Endothelial cell of umbilical vein (primary cell): ENCODE results near the gene METTL26. TPM values are rescaled to one million over a fixed set of nuclear protein-coding genes. Genes with fewer than 3 reads are reported as not detected.

Experiments
- BruUV-seq: library from RNA; stranded (reverse); fragments of 400-500 nt; replicated peaks from 2 replicates; lab custom pipeline; 2021; lab: Mats Ljungman, UMichigan
- CTCF ChIA-PET: fragments of 300-600, 350-600 bp; sonication (Branson Sonifier 250); formaldehyde crosslinking; loops from one replicate; lab custom pipeline; 2021; ENCODE audit warnings: antibody characterized with exemption, inconsistent platforms; lab: Charles Lee
- POLR2A ChIA-PET: fragments of 300-600, 350-600 bp; sonication (Branson Sonifier 250); formaldehyde crosslinking; loops from one replicate; lab custom pipeline; 2021; ENCODE audit warnings: antibody characterized with exemption, inconsistent platforms; lab: Charles Lee
- DNase-seq: peaks from one replicate; pipeline ENCODE4 v3.0.0-alpha.2; 2011; ENCODE audit warnings: low read depth, low spot score
- FAIRE-seq: peaks from 2 replicates; lab custom pipeline; 2011; peaks lifted over from hg19 to GRCh38; lab: Jason Lieb, UNC
- H2AFZ ChIP-seq: 2 replicates; pipeline ENCODE4 v1.6.0; 2012; ENCODE audit warnings: low read depth, low read length, control low read depth, inconsistent platforms
- H3K27ac ChIP-seq: 2 replicates; pipeline ENCODE4 v1.5.1; 2011; ENCODE audit warnings: low read depth, mild to moderate bottlenecking, control low read depth, low read length, moderate library complexity; ENCODE audit not compliant: insufficient read depth
- H3K27me3 ChIP-seq, 2 experiments: 2 replicates each; pipeline versions ENCODE4 v1.6.0 to v1.6.1; 2011; ENCODE audit warnings: low read length in 2 of 2, mixed read lengths in 1 of 2; ENCODE audit not compliant: control insufficient read depth in 2 of 2, insufficient read depth in 2 of 2
- H3K36me3 ChIP-seq, 2 experiments: 2 replicates in 1 of 2; 3 replicates in 1 of 2; pipeline ENCODE4 v1.5.1; 2011; ENCODE audit warnings: low read length in 2 of 2, mild to moderate bottlenecking in 1 of 2, moderate library complexity in 1 of 2; ENCODE audit not compliant: control insufficient read depth in 2 of 2, insufficient read depth in 2 of 2; ENCODE audit errors: extremely low read depth in 1 of 2
- H3K4me1 ChIP-seq: 3 replicates; pipeline ENCODE4 v1.5.1; 2011; ENCODE audit warnings: mild to moderate bottlenecking, low read length; ENCODE audit not compliant: control insufficient read depth, insufficient read depth; ENCODE audit errors: extremely low read depth
- H3K4me2 ChIP-seq: 2 replicates; pipeline ENCODE4 v1.6.1; 2011; ENCODE audit warnings: low read length, control low read depth, mixed read lengths; ENCODE audit not compliant: insufficient read depth
- H3K4me3 ChIP-seq, 3 experiments: fragments of 200-600 bp in 1 of 3; sonication (generic), shearing (Covaris generic) in 1 of 3; replicated peaks in 1 of 3; 2 replicates each; pipeline ENCODE4 v1.5.1; 2011 to 2016; ENCODE audit warnings: control low read depth in 3 of 3, low read length in 3 of 3, mild to moderate bottlenecking in 2 of 3, inconsistent platforms in 1 of 3, low read depth in 1 of 3, moderate library complexity in 1 of 3; ENCODE audit not compliant: insufficient read depth in 1 of 3
- H3K79me2 ChIP-seq: 2 replicates; pipeline ENCODE4 v1.6.0; 2012; ENCODE audit warnings: low read length, inconsistent platforms; ENCODE audit not compliant: control insufficient read depth, insufficient read depth
- H3K9ac ChIP-seq: replicated peaks from 2 replicates; pipeline ENCODE3; 2011; ENCODE audit warnings: low read length, control low read depth; ENCODE audit not compliant: insufficient read depth; ENCODE audit errors: extremely low read depth
- H3K9me1 ChIP-seq: replicated peaks from 3 replicates; pipeline ENCODE4 v1.6.0; 2011; ENCODE audit warnings: mild to moderate bottlenecking, low read length; ENCODE audit not compliant: control insufficient read depth, insufficient read depth; ENCODE audit errors: extremely low read depth
- H3K9me3 ChIP-seq: replicated peaks from 2 replicates; pipeline ENCODE4 v1.5.1; 2012; ENCODE audit warnings: low read length, inconsistent platforms; ENCODE audit not compliant: control insufficient read depth, insufficient read depth
- H4K20me1 ChIP-seq: replicated peaks from 2 replicates; pipeline ENCODE3; 2011; ENCODE audit warnings: mild to moderate bottlenecking, low read length; ENCODE audit not compliant: control insufficient read depth, insufficient read depth; ENCODE audit errors: extremely low read depth
- EZH2 ChIP-seq: IDR thresholded peaks from 2 replicates; pipeline ENCODE4 v1.6.1; 2012; ENCODE audit warnings: borderline replicate concordance, low read depth, mild to moderate bottlenecking, moderate library complexity, low read length, inconsistent platforms; ENCODE audit not compliant: severe bottlenecking
- FOS ChIP-seq: IDR thresholded peaks from 2 replicates; pipeline ENCODE4 v1.6.1; 2011; ENCODE audit warnings: mild to moderate bottlenecking, low read length, moderate library complexity, borderline replicate concordance; ENCODE audit not compliant: insufficient read depth
- GATA2 ChIP-seq: IDR thresholded peaks from 2 replicates; pipeline ENCODE4 v1.7.0; 2011; ENCODE audit warnings: low read depth, mild to moderate bottlenecking, moderate library complexity, mixed read lengths, low read length; ENCODE audit not compliant: insufficient read length, insufficient read depth
- JUN ChIP-seq: IDR thresholded peaks from 2 replicates; pipeline ENCODE4 v1.6.1; 2011; ENCODE audit warnings: borderline replicate concordance, low read depth; ENCODE audit not compliant: insufficient read length, insufficient read depth
- MAX ChIP-seq: IDR thresholded peaks from 2 replicates; pipeline ENCODE4 v1.6.1; 2011; ENCODE audit not compliant: insufficient read depth, insufficient read length
- MYC ChIP-seq: IDR thresholded peaks from one replicate; pipeline ENCODE4 v1.6.1; 2011; ENCODE audit warnings: mild to moderate bottlenecking, low read depth, low read length
- POLR2A ChIP-seq: IDR thresholded peaks from 2 replicates; pipeline ENCODE4 v1.6.1; 2012; ENCODE audit warnings: low read depth, mild to moderate bottlenecking, control low read depth, low read length
- POLR2AphosphoS5 ChIP-seq: IDR thresholded peaks from 2 replicates; pipeline ENCODE4 v1.6.1; 2012; ENCODE audit warnings: low read depth, mild to moderate bottlenecking, control low read depth, low read length, moderate library complexity; ENCODE audit not compliant: insufficient read depth
- dilution Hi-C: fragments of 300-500 bp; cut with MboI; formaldehyde crosslinking; loops from one replicate; pipeline ENCODE4 v1.15.0; 2019; ENCODE audit warnings: low sequenced_read_pairs; ENCODE audit not compliant: extremely low pct_ligation_motif_present
- intact Hi-C: fragments of 100-400 bp; cut with micrococcal nuclease; formaldehyde crosslinking; loops from one replicate; pipeline ENCODE4 v1.10.0; 2022
- polyA plus RNA-seq, 4 experiments: library from polyadenylated mRNA; depleted of rRNA in 3 of 4; stranded (reverse) in 3 of 4; unstranded in 1 of 4; fragments of >200 nt; gene quantifications; 2 replicates each; pipeline versions ENCODE4 v1.2.1 to v1.2.3, GENCODE V29; 2011 to 2012; ENCODE audit warnings: missing spikeins in 1 of 4
- total RNA-seq: library from RNA; stranded (reverse); gene quantifications from 2 replicates; pipeline ENCODE4 v1.2.3, GENCODE V29; 2021
- TF ChIP-seq, protein P1 (sequence below), 2 donors: IDR thresholded peaks; 1 replicate in 1 of 2; 2 replicates in 1 of 2; pipeline ENCODE4 v1.5.1; 2011; ENCODE audit warnings: low read length in 2 of 2, mild to moderate bottlenecking in 2 of 2, moderate library complexity in 2 of 2, control low read depth in 1 of 2, inconsistent platforms in 1 of 2, low read depth in 1 of 2; ENCODE audit not compliant: insufficient read depth in 1 of 2; ENCODE audit errors: extremely low read depth in 1 of 2

The METTL26 gene
- total and polyA plus RNA-seq, 2 donors (not counting 3 experiments of a cell fraction or from before 2014, with no cell fraction given), result 114 to 138 TPM

GRCh38 chr16:647173-647902 lies 11.2 kb upstream of the METTL26 start:
- Histone ChIP-seq H3K9me3 (no peaks in the 10 kb centered on the region), H3K9ac (no peak overlapping the region), H2AFZ (no peak overlapping the region), H3K4me2 (no peak overlapping the region), H3K79me2 (no peaks in the 10 kb centered on the region), H3K27ac (no peak overlapping the region), H3K4me1 (peaks cover 12% of the 10 kb centered on the region), H3K9me1 (no peaks in the 10 kb centered on the region), H3K27me3 (no peaks in the 10 kb centered on the region), H3K4me3 (no peak overlapping the region), H4K20me1 (no peaks in the 10 kb centered on the region), H3K36me3 (no peaks in the 10 kb centered on the region)
- dilution Hi-C loops (no loop called here), intact Hi-C loops (no loop called here)
- ChIA-PET CTCF (interaction anchor here (1.0 to 1.8 kb wide), 6 partner anchors 10 to 70 kb away, joined by 3 to 8 read pairs (median 3); partner anchors contain the start of gene METTL26), POLR2A (no interaction called here)
- no peak for FAIRE-seq
- TF ChIP-seq POLR2AphosphoS5, result peak; percentile 2
- TF ChIP-seq EZH2, result no peak
- TF ChIP-seq POLR2A, result no peak
- TF ChIP-seq MYC, result no peak
- BruUV-seq, result no TSS peak
- DNase-seq, result no peak

- CTCF ChIA-PET, result interaction anchor here (1.8 kb wide), 1 partner anchor 10 kb away, joined by 8 read pairs; the partner anchor contains the start of gene METTL26
- no peaks in the 10 kb centered on the region for H4K20me1 ChIP-seq
- H3K9me3 ChIP-seq, result no peaks in the 10 kb centered on the region
- no peaks in the 10 kb centered on the region for H3K36me3 ChIP-seq
- intact Hi-C loops (no loop called here), dilution Hi-C loops (no loop called here)
- H2AFZ ChIP-seq, result no peak overlapping the region
- FAIRE-seq (no peak), DNase-seq (no peak)
- no peak overlapping the region for H3K4me3 ChIP-seq
- no peaks in the 10 kb centered on the region for H3K27me3 ChIP-seq
- H3K27ac ChIP-seq, result no peak overlapping the region
- no peak overlapping the region for H3K4me2 ChIP-seq
- TF ChIP-seq POLR2A (no peak), JUN (no peak), POLR2AphosphoS5 (no peak), MYC (no peak), GATA2 (no peak), EZH2 (no peak), FOS (no peak), MAX (no peak)
- TF ChIP-seq, protein P1, sequence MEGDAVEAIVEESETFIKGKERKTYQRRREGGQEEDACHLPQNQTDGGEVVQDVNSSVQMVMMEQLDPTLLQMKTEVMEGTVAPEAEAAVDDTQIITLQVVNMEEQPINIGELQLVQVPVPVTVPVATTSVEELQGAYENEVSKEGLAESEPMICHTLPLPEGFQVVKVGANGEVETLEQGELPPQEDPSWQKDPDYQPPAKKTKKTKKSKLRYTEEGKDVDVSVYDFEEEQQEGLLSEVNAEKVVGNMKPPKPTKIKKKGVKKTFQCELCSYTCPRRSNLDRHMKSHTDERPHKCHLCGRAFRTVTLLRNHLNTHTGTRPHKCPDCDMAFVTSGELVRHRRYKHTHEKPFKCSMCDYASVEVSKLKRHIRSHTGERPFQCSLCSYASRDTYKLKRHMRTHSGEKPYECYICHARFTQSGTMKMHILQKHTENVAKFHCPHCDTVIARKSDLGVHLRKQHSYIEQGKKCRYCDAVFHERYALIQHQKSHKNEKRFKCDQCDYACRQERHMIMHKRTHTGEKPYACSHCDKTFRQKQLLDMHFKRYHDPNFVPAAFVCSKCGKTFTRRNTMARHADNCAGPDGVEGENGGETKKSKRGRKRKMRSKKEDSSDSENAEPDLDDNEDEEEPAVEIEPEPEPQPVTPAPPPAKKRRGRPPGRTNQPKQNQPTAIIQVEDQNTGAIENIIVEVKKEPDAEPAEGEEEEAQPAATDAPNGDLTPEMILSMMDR (IDR thresholded peaks at IDR 0.05; ENCODE audit: extremely low read depth in 1 of 2, insufficient read depth in 1 of 2, low read depth in 1 of 2, low read length in 2 of 2), result no peak
- H3K9me1 ChIP-seq, result no peaks in the 10 kb centered on the region
- no peaks in the 10 kb centered on the region for H3K79me2 ChIP-seq
- H3K4me1 ChIP-seq, result peaks cover 13% of the 10 kb centered on the region
- H3K9ac ChIP-seq, result no peak overlapping the region
- BruUV-seq, result no TSS peak
- POLR2A ChIA-PET, result no interaction called here
Measured at GRCh38 chr16:646679-647172, 10.6 kb upstream of the METTL26 start.
